HG03442 (cell line): ENCODE data around the gene NRROS.
"Not testable (repeated sequence)": the region's sequence is repeated elsewhere in the genome, so short reads cannot be mapped to it uniquely, and the experiment has no call there.

Experiments used
- ATAC-seq: cut with Tn5 transposase; IDR thresholded peaks from one replicate; pipeline ENCODE4 v1.9.1; 2021; ENCODE audit warnings: mild to moderate bottlenecking, moderate library complexity; ENCODE audit not compliant: unreplicated experiment

NRROS gene

GRCh38 chr3:196639483-196640296, at the start of gene NRROS:
TSS of gene NRROS (plus strand) at chr3:196639694. CDS start at chr3:196654540, 14,846 bp downstream.
- ATAC-seq, result peak; percentile 35

DNA sequence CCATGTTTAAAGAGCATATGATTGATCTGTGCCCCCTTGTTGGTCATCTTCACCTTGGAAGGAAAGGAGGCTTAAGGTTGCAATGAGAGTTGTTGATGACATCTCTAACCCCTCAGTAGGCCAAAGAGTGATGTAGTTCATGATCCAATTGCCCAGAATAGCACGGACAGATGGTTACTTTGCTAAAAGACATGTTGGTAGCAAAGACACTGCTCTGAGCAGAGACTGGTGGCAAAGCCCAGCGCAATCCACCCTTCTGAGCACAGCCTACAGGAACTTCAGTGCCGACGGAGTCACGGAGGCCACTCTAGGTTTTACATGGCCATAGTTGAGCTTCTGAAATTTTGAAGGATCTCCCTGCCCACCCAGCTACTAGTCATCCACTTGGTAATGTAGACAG, 49.2 kb upstream of the NRROS start:
- no peak for ATAC-seq

- ATAC-seq, result no peak
These were observed 43.1 kb upstream of the NRROS start for GRCh38 chr3:196596355-196596754.

GRCh38 chr3:196597971-196598733, 41.3 kb upstream of the NRROS start:
- ATAC-seq, result not testable (repeated sequence)

DNA sequence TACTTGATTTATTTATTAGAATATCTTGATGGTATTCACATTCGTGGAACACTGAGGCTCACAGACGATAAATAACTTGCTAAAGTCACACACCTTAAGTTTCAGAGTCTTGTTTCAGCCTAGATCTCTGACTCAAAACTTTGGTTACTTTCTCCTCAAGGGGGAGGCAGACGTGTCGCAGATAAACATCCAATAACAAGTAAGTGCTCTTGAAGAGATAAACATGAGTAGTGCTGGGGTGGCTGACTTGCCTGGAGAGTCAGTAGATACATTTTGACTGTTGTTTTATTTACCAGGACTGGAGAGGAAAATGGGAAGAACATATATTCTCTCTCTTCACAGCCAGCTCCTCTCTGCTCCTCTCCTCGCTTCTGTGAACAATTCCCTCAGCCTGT, 39.8 kb upstream of the NRROS start:
- ATAC-seq, result no peak

GRCh38 chr3:196600359-196600758, 39.1 kb upstream of the NRROS start:
- no peak for ATAC-seq

- no peak for ATAC-seq
These were observed 36.8 kb upstream of the NRROS start for GRCh38 chr3:196602673-196603072.

DNA sequence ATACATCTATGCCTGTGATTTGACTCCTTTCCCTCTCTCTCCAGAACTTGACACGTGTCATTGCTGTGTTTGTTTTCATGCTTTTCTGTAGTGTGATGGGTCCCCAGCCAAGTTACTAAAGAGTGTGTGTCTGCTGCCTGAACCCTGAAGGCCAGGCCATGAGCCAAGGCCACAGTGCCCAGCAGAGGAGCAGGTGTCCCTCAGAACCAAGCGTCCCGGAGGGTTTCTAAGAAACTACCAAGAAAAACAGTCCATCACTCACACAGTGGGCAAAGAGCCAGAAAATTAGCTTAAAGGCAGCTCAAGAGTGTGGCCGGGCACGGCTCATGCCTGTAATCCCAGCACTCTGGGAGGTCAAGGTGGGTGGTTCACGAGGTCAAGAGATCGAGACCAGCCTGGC, 35.8 kb upstream of the NRROS start:
- no peak for ATAC-seq

- no peak for ATAC-seq
These were observed 34.9 kb upstream of the NRROS start for GRCh38 chr3:196604548-196604947.

DNA sequence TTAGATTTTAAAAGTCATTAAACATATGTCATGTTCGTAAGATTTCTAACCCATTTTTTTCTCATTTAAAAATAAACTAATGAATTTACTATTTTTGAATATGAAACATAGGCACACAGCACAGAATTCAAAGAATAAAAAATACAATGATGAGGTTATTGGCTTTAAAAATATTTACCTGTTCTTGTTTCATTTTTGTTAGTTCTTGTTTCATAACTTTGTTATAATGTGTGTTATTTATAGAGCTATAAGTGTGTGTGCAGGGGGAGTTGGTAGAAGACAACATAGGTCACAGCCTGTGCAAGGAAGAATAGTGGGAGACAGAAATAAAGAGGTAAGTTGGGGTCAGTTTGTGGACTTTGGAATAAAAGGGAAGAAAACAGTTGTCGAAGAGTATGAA, 30.8 kb upstream of the NRROS start:
- no peak for ATAC-seq

DNA sequence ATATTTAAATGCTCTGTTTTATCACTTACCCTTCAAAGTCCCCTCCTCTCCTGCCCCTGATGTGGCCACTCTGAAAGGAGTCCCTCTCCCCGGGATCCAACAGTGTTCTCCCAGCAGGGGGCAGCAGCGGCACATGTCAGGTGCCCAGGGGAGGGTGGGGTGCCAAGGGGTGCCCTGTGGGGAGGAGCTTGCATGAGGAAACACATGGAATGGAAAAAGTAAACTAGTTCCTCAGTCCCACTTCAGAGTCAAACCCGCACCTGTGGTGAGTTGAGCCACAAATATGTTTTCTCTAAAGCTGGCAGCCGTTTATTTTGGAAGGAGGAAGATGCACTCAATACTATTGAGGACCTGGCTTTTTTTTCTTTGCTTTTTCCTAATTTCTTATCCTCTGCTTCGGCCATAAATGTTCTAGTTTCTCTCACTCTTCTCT, 30.1 kb upstream of the NRROS start:
- no peak for ATAC-seq

DNA sequence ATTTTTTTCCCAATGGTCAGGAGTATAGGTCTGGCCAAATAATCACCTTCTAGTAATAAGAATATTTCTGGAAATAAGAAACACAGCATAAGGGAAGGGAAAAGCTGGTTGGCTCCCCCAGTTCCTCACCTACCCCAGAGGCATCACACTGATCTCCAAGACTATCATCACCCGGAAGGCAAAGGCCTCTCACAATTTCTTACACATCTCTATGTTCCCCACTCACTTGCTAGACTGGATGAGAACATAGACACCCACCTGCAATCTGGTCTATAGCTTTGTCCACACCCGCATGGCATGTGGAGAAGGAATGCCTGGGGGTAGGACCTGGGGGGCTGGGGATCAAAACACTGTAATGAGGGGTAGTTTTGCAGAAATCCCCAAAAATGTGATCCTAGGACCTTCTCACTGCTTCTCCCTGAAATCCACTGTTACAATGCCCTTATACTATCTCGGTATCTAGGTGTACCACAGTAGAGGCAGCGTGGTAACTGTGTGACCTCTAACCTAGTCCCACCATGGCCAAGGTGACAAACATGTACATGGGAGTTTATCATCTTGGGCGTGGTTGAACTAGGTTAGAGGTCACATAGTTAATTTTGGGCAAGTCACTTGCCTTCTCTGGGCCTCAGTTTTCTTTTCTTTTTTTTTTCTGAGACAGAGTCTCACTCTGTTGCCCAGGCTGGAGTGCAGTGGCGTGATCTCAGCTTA, 29.5 kb upstream of the NRROS start:
- ATAC-seq, result no peak

DNA sequence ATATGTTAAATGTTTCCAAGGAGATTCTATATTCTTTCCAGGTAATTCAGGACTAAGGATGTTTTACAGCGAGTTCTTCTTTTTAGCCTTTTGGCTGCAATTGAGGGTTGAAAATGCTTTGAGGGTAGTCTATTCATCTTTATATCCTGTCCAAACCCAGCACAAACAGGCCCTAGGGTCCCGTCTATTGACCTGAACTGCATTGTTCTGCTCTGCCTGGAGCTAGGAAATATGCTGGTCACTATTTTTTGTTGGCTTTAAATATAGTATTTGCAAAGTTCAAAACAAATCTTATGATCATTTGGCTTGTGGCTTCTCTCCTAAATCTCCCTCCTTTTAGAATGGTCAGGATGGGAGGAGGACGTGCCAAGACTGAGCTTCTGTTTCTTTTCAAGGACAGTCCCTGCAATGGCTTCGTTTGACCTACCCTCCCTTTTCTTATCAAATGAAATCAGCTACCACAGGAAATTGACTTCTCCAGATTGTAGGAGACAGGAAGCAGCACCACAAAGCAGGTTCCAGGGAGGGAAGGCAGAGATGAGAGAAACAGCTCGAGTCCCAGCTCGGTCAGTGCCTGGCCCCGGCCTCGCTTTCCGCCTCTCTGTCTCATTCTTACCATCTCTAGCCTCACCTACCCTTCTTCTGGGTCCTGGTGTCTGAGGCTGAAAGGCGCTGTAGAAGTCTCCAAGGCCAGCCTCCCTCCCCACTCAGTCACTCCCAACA, 27.6 kb upstream of the NRROS start:
- no peak for ATAC-seq

GRCh38 chr3:196615234-196615633, 24.3 kb upstream of the NRROS start:
- not testable (repeated sequence) for ATAC-seq

DNA sequence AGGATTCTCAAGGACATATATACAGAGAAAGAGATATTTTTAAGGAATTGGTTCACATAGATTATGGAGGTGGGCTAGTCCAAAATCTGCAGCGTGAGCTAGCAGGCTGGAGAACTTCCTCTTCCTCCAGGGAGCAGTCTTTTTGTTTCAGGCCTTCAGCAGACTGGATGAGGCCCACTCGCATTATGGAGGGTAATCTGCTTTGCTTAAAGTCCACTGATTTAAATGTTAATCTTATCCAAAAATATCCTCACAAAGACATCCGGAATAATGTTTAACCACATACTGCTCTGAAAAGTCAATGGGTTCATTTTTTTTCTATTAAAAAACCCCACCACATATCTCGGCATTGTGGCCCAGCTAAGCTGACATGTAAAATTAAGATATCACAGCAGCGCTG, 22.2 kb upstream of the NRROS start:
- no peak for ATAC-seq

DNA sequence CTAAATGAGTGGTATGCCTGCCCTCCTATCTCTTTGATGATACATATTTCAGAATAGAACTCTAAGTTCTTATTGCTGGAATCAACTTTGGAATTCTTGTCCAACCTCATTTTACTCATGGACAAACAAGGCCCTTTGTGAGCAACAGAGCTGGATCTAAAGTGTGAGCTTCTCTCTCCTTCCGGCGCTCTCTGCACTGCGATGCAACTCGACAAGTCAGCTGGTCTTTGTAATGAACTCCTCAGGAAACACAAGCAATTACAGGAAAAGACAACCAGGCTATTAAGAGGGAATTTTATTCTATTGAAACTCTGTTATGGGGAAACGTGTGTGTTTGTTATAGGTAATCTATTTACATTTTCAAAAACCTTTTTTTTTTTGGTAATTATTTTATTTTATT, 20.3 kb upstream of the NRROS start:
- ATAC-seq, result no peak

- not testable (repeated sequence) for ATAC-seq
These were observed 19.9 kb upstream of the NRROS start for GRCh38 chr3:196619627-196620026.

- ATAC-seq, result peak; percentile 77
These were observed 19.3 kb upstream of the NRROS start for GRCh38 chr3:196620161-196620604.

DNA sequence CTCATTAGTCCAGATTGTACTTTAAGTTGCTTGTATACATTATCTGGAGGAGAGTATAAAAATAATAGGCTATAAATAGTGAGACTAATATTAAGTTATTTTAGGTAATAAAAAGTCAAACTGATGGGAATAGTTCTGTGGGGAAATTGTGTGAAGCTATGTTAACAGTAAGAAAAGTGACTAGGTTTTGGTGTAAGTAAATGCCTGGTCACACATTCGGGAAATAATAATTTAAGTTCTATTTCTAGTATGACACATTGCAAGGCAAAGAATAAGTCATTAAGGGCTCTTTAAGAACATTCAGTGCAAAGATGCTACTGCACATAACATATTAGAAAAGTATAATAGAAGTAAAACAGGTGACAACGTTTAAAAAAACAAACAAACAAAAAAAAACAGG, 18.8 kb upstream of the NRROS start:
- no peak for ATAC-seq

DNA sequence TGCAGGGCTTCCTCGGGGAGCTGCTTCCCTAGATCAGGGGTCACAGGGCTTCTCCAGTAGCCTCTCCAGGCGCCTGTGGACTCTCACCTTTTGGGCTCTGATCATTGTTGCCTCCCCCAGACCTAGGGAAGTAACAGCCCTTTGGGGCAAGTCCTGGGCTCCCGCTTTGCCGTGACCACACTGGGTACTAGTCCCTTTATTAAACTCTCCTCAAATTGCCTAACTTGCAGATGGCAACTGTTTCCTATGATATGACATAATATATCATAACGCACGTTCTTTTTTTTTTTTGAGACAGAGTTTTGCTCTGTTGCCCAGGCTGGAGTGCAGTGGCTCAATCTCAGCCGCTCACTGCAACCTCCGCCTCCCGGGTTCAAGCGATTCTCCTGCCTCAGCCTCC, 17.9 kb upstream of the NRROS start:
- ATAC-seq, result no peak
